RWPE1 (cell line): ENCODE results near the gene OTUD3.

ENCODE experiments used
- CTCF ChIA-PET: fragments of 350-600 bp; sonication (Branson Sonifier 250); formaldehyde crosslinking; extraction: SDS; loops from one replicate; lab custom pipeline; 2021; lab: Yijun Ruan, JAX
- POLR2A ChIA-PET: fragments of 400-600 bp; formaldehyde crosslinking; extraction: SDS; loops from one replicate; lab custom pipeline; 2020; ENCODE audit warnings: antibody characterized with exemption; ENCODE audit not compliant: low non-redundant PET; lab: Yijun Ruan, JAX
- DNase-seq: peaks from one replicate; pipeline ENCODE4 v3.0.0; 2012; ENCODE audit warnings: low spot score
- H3K27ac ChIP-seq: fragments of 450-650 bp; 2 replicates; pipeline ENCODE4 v1.5.1; 2017
- TF ChIP-seq, protein P1 (sequence below): fragments of 450-650 bp; conservative IDR thresholded peaks from 2 replicates; pipeline ENCODE4 v1.5.1; 2017; ENCODE audit warnings: low read depth, mild to moderate bottlenecking

Gene OTUD3

DNA sequence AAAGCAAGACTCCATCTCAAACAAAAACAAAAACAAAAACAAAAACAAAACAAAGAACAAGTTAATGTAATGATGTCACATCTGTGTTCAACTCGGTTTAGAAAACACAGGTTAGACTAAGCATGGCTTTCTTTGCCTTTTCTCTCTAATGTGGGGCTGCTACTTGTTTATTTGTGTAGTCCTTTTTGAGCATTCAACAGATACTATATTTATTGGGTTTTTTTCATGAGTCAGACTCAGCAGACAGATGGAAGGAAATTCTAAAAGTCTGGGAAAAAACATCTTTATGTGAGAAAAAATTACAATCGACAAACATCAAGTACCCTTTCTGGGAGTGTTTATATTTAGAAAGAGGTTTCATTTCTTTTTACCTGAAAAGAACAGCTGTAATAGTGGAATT, 22.3 kb upstream of the OTUD3 start:
- TF ChIP-seq, protein P1, sequence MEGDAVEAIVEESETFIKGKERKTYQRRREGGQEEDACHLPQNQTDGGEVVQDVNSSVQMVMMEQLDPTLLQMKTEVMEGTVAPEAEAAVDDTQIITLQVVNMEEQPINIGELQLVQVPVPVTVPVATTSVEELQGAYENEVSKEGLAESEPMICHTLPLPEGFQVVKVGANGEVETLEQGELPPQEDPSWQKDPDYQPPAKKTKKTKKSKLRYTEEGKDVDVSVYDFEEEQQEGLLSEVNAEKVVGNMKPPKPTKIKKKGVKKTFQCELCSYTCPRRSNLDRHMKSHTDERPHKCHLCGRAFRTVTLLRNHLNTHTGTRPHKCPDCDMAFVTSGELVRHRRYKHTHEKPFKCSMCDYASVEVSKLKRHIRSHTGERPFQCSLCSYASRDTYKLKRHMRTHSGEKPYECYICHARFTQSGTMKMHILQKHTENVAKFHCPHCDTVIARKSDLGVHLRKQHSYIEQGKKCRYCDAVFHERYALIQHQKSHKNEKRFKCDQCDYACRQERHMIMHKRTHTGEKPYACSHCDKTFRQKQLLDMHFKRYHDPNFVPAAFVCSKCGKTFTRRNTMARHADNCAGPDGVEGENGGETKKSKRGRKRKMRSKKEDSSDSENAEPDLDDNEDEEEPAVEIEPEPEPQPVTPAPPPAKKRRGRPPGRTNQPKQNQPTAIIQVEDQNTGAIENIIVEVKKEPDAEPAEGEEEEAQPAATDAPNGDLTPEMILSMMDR, result no peak
- ChIA-PET POLR2A (no interaction called here), CTCF (no interaction called here)
- H3K27ac ChIP-seq, result no peak overlapping the region
- no peak for DNase-seq

DNA sequence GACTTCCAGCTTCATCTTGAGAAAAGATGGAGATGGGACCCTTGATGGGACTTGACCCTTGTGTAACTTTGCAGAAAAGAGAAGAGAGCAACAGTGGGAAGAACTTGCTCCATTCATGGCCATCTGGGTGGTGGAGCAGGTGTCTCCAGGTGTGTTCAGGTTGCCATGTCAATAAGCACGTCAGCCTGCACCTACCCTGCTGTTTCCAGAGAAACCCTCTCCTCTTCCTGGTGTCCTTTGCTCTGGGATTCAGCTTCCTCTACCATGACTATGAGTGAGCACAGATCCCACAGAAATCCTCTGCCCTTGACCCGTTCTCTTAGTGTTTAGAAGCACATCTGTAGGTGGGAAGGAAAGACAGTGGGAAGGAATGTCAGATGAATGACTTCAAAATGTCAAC, 21.8 kb upstream of the OTUD3 start:
- CTCF ChIA-PET, result no interaction called here
- DNase-seq, result no peak
- POLR2A ChIA-PET, result no interaction called here
- TF ChIP-seq, protein P1, result no peak
- H3K27ac ChIP-seq, result no peak overlapping the region

DNA sequence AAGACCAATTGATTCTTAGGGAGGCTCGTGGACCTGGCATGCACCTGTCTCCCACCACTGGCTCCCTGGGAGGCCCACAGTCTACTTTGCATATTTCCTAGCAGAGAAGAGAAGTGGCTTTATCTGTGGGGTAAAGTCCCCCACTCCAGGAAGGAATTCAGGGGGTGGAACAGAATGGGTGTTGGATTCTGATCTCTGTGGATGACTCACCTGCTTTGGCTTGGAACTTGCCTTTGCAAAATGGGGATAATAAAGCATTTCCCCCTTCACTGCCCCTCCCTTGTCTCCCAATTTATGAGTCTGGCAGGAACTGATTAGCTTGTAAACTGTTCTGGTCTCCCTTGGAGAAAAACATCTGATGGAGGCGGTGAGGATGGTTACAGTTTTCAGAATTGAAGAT, 21.2 kb upstream of the OTUD3 start:
- ChIA-PET POLR2A (no interaction called here), CTCF (interaction anchor here (0.6 kb wide), 1 partner anchor 23 kb away, joined by 3 read pairs; no protein-coding TSS in a partner anchor)
- peak; percentile 41 for DNase-seq
- no peak overlapping the region for H3K27ac ChIP-seq
- TF ChIP-seq, protein P1, result no peak

DNA sequence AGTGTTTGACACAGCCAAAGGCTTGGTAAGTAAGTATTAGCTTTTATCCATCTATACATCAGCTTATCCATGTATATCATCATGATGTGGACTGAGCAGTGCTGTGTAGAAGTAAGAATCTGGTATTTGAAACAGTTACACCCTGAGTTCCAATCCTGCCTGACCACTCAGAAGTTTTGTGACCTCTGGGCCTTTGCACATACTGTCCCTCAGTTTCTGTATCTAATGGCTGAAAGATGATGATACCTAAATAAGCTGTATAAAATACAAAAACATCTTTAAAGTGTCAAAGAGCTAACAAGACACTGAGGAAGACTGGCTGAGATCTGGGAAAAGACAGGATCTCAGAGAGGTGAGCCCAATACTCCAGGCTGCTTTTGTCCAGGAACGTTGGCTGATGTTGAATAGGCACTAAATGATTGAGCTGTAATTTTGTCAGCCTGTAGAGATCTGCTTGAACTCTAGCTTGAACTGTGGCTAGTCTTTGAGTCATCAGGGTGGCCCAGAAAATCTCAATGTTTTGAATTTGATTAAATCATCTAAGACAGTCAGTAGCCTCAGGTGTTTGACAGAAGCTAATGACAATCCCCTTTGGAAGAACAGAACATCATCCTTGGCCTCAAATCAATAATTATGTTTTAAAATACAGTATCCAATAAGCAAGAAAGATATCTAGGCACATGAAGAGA, 20.2 kb upstream of the OTUD3 start:
- no peak for DNase-seq
- no peak overlapping the region for H3K27ac ChIP-seq
- ChIA-PET POLR2A (no interaction called here), CTCF (interaction anchor here (0.6 kb wide), 1 partner anchor 24 kb away, joined by 3 read pairs; no protein-coding TSS in a partner anchor)
- TF ChIP-seq, protein P1, result no peak

DNA sequence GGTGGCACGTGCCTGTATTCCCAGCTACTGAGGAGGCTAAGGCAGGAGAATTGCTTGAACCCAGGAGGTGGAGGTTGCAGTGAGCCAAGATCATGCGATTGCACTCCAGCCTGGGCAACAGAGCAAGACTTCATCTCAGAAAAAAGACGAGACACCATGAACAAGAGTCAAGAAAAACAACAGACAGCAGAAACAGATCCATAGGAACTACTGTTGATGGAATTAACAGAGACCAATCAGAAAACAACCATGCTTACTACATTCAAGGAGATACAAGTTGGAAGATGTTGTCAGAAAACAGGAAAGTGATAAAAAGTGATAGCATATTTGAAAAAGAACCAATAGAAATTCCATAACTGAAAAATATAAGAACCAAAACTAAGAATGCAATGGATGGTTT, 19.3 kb upstream of the OTUD3 start:
- no peak for DNase-seq
- POLR2A ChIA-PET, result no interaction called here
- TF ChIP-seq, protein P1, result no peak
- CTCF ChIA-PET, result interaction anchor here (0.7 kb wide), 1 partner anchor 95 kb away, joined by 5 read pairs; no protein-coding TSS in a partner anchor
- H3K27ac ChIP-seq, result no peak overlapping the region

DNA sequence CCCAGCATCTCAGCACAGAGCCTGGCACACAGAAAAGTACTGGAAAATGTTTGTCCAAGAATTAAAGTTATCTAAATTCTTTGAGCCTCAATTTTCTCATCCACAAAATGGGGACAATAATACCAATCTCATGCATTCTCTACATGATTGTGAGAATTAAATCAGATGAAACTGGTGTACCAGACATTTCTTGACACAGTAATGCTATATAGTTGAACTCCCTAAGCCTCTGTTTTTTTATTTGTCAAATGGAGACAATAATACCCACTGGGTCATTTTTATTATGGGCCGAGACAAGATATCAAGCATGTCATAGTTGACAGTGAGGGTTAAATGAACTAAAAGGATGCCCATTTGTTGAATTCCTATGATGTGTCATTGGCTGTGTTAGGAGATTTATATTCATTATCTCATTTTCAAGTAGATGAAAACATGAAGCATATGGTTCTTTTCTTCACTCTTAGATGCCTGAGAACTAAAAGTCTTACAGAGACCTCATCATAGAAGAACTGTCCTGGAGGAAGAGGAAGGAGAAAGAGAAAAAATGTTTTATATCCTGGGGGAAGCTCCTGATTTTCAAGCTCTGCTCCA, 17.5 kb upstream of the OTUD3 start:
- POLR2A ChIA-PET, result interaction anchor here (0.5 kb wide), 1 partner anchor 57 kb away, joined by 3 read pairs; no protein-coding TSS in a partner anchor
- DNase-seq, result no peak
- no peak overlapping the region for H3K27ac ChIP-seq
- TF ChIP-seq, protein P1, result no peak
- CTCF ChIA-PET, result no interaction called here
